Ishikawa (cell line): ENCODE measurements around the gene CYP17A1.

Experiments
- CEBPB ChIP-seq: IDR thresholded peaks from 2 replicates; pipeline ENCODE4 v1.6.1; 2012
- CREB1 ChIP-seq: IDR thresholded peaks from 2 replicates; pipeline ENCODE4 v1.6.1; 2012; ENCODE audit warnings: low read depth
- EGR1 ChIP-seq: IDR thresholded peaks from 2 replicates; pipeline ENCODE4 v1.6.1; 2012
- EP300 ChIP-seq: IDR thresholded peaks from 2 replicates; pipeline ENCODE4 v1.6.1; 2012; ENCODE audit warnings: borderline replicate concordance
- FOXM1 ChIP-seq: IDR thresholded peaks from 2 replicates; pipeline ENCODE4 v1.6.1; 2012; ENCODE audit warnings: low read depth, borderline replicate concordance
- MAX ChIP-seq: IDR thresholded peaks from 2 replicates; pipeline ENCODE4 v1.6.1; 2012
- NFIC ChIP-seq: IDR thresholded peaks from 2 replicates; pipeline ENCODE4 v1.6.1; 2012
- RAD21 ChIP-seq: IDR thresholded peaks from 2 replicates; pipeline ENCODE4 v1.6.1; 2012; ENCODE audit warnings: low read depth
- TAF1 ChIP-seq: IDR thresholded peaks from 2 replicates; pipeline ENCODE4 v1.6.1; 2012; ENCODE audit warnings: low read depth, mild to moderate bottlenecking
- TCF12 ChIP-seq: IDR thresholded peaks from 2 replicates; pipeline ENCODE4 v1.6.1; 2012; ENCODE audit warnings: low read depth
- TEAD4 ChIP-seq: IDR thresholded peaks from 2 replicates; pipeline ENCODE4 v1.6.1; 2012
- ZBTB7A ChIP-seq: IDR thresholded peaks from 2 replicates; pipeline ENCODE4 v1.6.1; 2012; ENCODE audit warnings: low read depth
- TF ChIP-seq, protein P1 (sequence below): IDR thresholded peaks from 2 replicates; pipeline ENCODE4 v1.6.1; 2012; ENCODE audit warnings: low read depth, mild to moderate bottlenecking
- TF ChIP-seq, protein P2 (sequence below): IDR thresholded peaks from 2 replicates; pipeline ENCODE4 v1.6.1; 2012

DNA sequence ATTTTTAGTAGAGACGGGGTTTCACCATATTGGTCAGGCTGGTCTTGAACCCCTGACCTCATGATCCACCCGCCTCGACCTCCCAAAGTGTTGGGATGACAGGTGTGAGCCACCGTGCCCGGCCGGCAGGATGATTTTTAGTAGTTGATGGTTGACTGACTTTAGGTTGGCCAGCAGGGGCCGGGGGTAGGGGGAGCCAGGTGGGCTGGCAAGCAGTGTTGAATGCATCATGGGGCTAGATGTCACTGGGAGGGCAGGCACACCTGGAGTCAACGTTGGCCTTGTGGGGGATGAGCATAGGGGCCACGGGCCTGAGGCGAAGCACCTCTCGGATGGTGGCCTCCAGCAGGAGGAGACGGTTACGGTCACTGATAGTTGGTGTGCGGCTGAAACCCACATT lies 5.0 kb downstream of the CYP17A1 start:
- TF ChIP-seq NFIC (no peak), CREB1 (no peak), TEAD4 (no peak), TAF1 (no peak), TCF12 (no peak), EP300 (no peak), CEBPB (no peak), RAD21 (no peak), EGR1 (no peak), MAX (no peak), FOXM1 (no peak), ZBTB7A (no peak)
- TF ChIP-seq, protein P1, sequence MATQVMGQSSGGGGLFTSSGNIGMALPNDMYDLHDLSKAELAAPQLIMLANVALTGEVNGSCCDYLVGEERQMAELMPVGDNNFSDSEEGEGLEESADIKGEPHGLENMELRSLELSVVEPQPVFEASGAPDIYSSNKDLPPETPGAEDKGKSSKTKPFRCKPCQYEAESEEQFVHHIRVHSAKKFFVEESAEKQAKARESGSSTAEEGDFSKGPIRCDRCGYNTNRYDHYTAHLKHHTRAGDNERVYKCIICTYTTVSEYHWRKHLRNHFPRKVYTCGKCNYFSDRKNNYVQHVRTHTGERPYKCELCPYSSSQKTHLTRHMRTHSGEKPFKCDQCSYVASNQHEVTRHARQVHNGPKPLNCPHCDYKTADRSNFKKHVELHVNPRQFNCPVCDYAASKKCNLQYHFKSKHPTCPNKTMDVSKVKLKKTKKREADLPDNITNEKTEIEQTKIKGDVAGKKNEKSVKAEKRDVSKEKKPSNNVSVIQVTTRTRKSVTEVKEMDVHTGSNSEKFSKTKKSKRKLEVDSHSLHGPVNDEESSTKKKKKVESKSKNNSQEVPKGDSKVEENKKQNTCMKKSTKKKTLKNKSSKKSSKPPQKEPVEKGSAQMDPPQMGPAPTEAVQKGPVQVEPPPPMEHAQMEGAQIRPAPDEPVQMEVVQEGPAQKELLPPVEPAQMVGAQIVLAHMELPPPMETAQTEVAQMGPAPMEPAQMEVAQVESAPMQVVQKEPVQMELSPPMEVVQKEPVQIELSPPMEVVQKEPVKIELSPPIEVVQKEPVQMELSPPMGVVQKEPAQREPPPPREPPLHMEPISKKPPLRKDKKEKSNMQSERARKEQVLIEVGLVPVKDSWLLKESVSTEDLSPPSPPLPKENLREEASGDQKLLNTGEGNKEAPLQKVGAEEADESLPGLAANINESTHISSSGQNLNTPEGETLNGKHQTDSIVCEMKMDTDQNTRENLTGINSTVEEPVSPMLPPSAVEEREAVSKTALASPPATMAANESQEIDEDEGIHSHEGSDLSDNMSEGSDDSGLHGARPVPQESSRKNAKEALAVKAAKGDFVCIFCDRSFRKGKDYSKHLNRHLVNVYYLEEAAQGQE, result no peak
- TF ChIP-seq, protein P2, sequence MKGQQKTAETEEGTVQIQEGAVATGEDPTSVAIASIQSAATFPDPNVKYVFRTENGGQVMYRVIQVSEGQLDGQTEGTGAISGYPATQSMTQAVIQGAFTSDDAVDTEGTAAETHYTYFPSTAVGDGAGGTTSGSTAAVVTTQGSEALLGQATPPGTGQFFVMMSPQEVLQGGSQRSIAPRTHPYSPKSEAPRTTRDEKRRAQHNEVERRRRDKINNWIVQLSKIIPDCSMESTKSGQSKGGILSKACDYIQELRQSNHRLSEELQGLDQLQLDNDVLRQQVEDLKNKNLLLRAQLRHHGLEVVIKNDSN, result no peak
